ENCODE measurements around the gene TRIAP1.
"Not testable (repeated sequence)": the region's sequence is repeated elsewhere in the genome, so short reads cannot be mapped to it uniquely, and the experiment has no call there.

TRIAP1 gene

GRCh38 chr12:120468821-120469449 is 22.8 kb upstream of the TRIAP1 start:
- DNase-seq (ENCODE audit: low read depth in 2 of 2), result peak in 1 of 2 donors; percentile 36

- no peak for DNase-seq (ENCODE audit: low read depth in 2 of 2)
Observed at GRCh38 chr12:120468325-120468820, 22.2 kb upstream of the TRIAP1 start.

GRCh38 chr12:120467439-120467838 is 21.3 kb upstream of the TRIAP1 start:
- no peak for DNase-seq (ENCODE audit: low read depth in 2 of 2)

GRCh38 chr12:120466560-120467315 is 20.6 kb upstream of the TRIAP1 start:
- DNase-seq (ENCODE audit: low read depth in 2 of 2), result no peak

GRCh38 chr12:120465756-120466155 is 19.6 kb upstream of the TRIAP1 start:
- DNase-seq (ENCODE audit: low read depth in 2 of 2), result no peak

- DNase-seq (ENCODE audit: low read depth in 2 of 2), result no peak
Observed at GRCh38 chr12:120463712-120464111, 17.5 kb upstream of the TRIAP1 start.

- no peak for DNase-seq (ENCODE audit: low read depth in 2 of 2)
Observed at GRCh38 chr12:120462099-120462640, 16.0 kb upstream of the TRIAP1 start.

- no peak for DNase-seq (ENCODE audit: low read depth in 2 of 2)
Observed at GRCh38 chr12:120460157-120460556, 14.0 kb upstream of the TRIAP1 start.

- DNase-seq (ENCODE audit: low read depth in 2 of 2), result no peak
Observed at GRCh38 chr12:120457133-120457532, 10.9 kb upstream of the TRIAP1 start.

- no peak for DNase-seq (ENCODE audit: low read depth in 2 of 2)
Observed at GRCh38 chr12:120455302-120455701, 9.1 kb upstream of the TRIAP1 start.

GRCh38 chr12:120453977-120454376 is 7.8 kb upstream of the TRIAP1 start:
- no peak for DNase-seq (ENCODE audit: low read depth in 2 of 2)

- DNase-seq (ENCODE audit: low read depth in 2 of 2), result no peak
Observed at GRCh38 chr12:120453060-120453750, 7.0 kb upstream of the TRIAP1 start.

- not testable (repeated sequence) for DNase-seq (ENCODE audit: low read depth in 2 of 2)
Observed at GRCh38 chr12:120452524-120452923, 6.3 kb upstream of the TRIAP1 start.

GRCh38 chr12:120447992-120448391 is 1.8 kb upstream of the TRIAP1 start:
- no peak for DNase-seq (ENCODE audit: low read depth in 2 of 2)

- not testable (repeated sequence) for DNase-seq (ENCODE audit: low read depth in 2 of 2)
Observed at GRCh38 chr12:120446844-120447178, 627 bp upstream of the TRIAP1 start.

- DNase-seq (ENCODE audit: low read depth in 2 of 2), result no peak
Observed at GRCh38 chr12:120444676-120445075, 1.5 kb downstream of the TRIAP1 start.

- DNase-seq (ENCODE audit: low read depth in 2 of 2), result peak; percentile 49 to 65
Observed at GRCh38 chr12:120439646-120440247, 6.4 kb downstream of the TRIAP1 start.

GRCh38 chr12:120438495-120439198 is 7.5 kb downstream of the TRIAP1 start:
- DNase-seq (ENCODE audit: low read depth in 2 of 2), result no peak

GRCh38 chr12:120437735-120438494 is 8.3 kb downstream of the TRIAP1 start, which contains the start of gene COX6A1:
Gene COX6A1 (plus strand): TSS chr12:120438113. CDS start chr12:120438127, 14 bp downstream.
- DNase-seq (ENCODE audit: low read depth in 2 of 2), result peak; percentile 93 to 98

- no peak for DNase-seq (ENCODE audit: low read depth in 2 of 2)
Observed at GRCh38 chr12:120432772-120433525, 13.2 kb downstream of the TRIAP1 start.
